Heart right ventricle (tissue), 16 donors: ENCODE measurements around the gene SIK2. TPM values are rescaled to one million over a fixed set of nuclear protein-coding genes. Genes with fewer than 3 reads are reported as not detected.

Experiments used
- ATAC-seq, 8 donors: fragments of 200-7000 bp; cut with Tn5 transposase; one replicate each; pipeline ENCODE4 v1.9.1; 2020; ENCODE audit warnings: mild to moderate bottlenecking in 8 of 8, moderate library complexity in 8 of 8, moderate number of reproducible peaks in 1 of 8
- DNase-seq, 2 donors: peaks; one replicate each; pipeline ENCODE4 v3.0.0-alpha.2; 2020
- H3K27ac ChIP-seq, 10 donors: fragments of 200-600 bp; sonication (generic) in 2 of 10; one replicate each; pipeline versions ENCODE4 v1.5.0 to v1.8.0; 2020 to 2022; ENCODE audit warnings: mild to moderate bottlenecking in 3 of 10
- H3K27me3 ChIP-seq, 7 donors: fragments of 200-600 bp; one replicate each; pipeline ENCODE4 v1.8.0; 2021 to 2022; ENCODE audit warnings: mild to moderate bottlenecking in 2 of 7
- H3K36me3 ChIP-seq, 9 donors: fragments of 200-600 bp; sonication (generic) in 1 of 9; one replicate each; pipeline versions ENCODE4 v1.5.0 to v1.8.0; 2020 to 2022; ENCODE audit warnings: mild to moderate bottlenecking in 2 of 9
- H3K4me1 ChIP-seq, 9 donors: fragments of 200-600 bp; sonication (generic) in 1 of 9; one replicate each; pipeline versions ENCODE4 v1.5.0 to v1.8.0; 2020 to 2022; ENCODE audit warnings: mild to moderate bottlenecking in 4 of 9
- H3K4me3 ChIP-seq, 10 donors: fragments of 200-600 bp; sonication (generic) in 2 of 10; one replicate each; pipeline versions ENCODE4 v1.5.0 to v1.8.0; 2020 to 2022; ENCODE audit warnings: mild to moderate bottlenecking in 7 of 10, moderate library complexity in 2 of 10
- H3K9me3 ChIP-seq, 11 donors: fragments of 200-600 bp in 10 of 11; sonication (generic) in 2 of 11; one replicate each; pipeline versions ENCODE4 v1.5.0 to v1.8.0; 2013 to 2022; ENCODE audit warnings: mild to moderate bottlenecking in 2 of 11, control low read depth in 1 of 11, moderate library complexity in 1 of 11
- WGBS, 2 donors: extraction: QIAGEN DNeasy Blood & Tissue Kit; methylation state at CpG; one replicate each; pipeline ENCODE4 v1.1.7; 2013; ENCODE audit warnings: inconsistent platforms in 1 of 2; 5-methylcytosine and 5-hydroxymethylcytosine counted together
- intact Hi-C, 10 donors: fragments of 100-400 bp; cut with DNase I; formaldehyde crosslinking; loops; one replicate each; pipeline versions ENCODE4 v1.11.1 to v1.14.2; 2022
- polyA plus RNA-seq, 2 donors: library from polyadenylated mRNA; stranded (reverse); fragments of 200-250 nt; gene quantifications; one replicate each; pipeline ENCODE4 v1.2.3, GENCODE V29; 2013
- total RNA-seq, 10 donors: library from RNA; stranded (reverse); fragmentation: NEBNext Ultra II Directional in 3 of 10; extraction: Animal tissue kit (Norgen Biotek cat#: 25700) in 3 of 10; gene quantifications; one replicate each; pipeline versions ENCODE4 v1.2.1 to v1.2.4, GENCODE V29; 2021 to 2023
- TF ChIP-seq, protein P1 (sequence below), 9 donors: fragments of 200-600 bp; sonication (generic) in 2 of 9; IDR thresholded peaks; one replicate each; pipeline versions ENCODE4 v1.5.0 to v1.8.0; 2021 to 2022; ENCODE audit warnings: antibody characterized with exemption in 9 of 9, mild to moderate bottlenecking in 5 of 9, moderate library complexity in 1 of 9
- donor health status: Arrhythmogenic right ventricular cardiomyopathy.
- donor health status: ischemic (EF 13 %, LVEDD 7.1; RV severe dilation, severe dysfunction).
- donor health status: healthy with polysubstance abuse.
- donor health status: DM: no; HTN: yes; CAD: no.
- donor health status: DM: no; HTN: no; CAD: no.
- donor health status: ischemic (EF 25% LVEDD 6.9; RV normal size, moderate dysfunction).
- donor health status: ischemic (EF 25% LVEDD 5.7; RV mildly dilated, moderate dysfunction).
- donor health status: healthy.
- donor health status: DM: yes; HTN: yes; CAD: no.
- donor health status: Ischemic cardiomyopathy.
- donor health status: ischemic (EF 35%, LVEDD 5.7; RV mildly dilated, moderate dysfunction).
- donor health status: nonischemic (EF 11% LVEDD 7.7; RV severe dilation, severe dysfunction).
- donor health status: DM: yes; HTN: yes; CAD: no.
- donor health status: PGD.
- donor health status: ischemic (EF 29% LVEDD 5.4; RV normal size, mild dysfunction).
- donor health status: nonischemic (EF 23%, LVEDD 6.1; RV moderate dilation, normal function).

SIK2 gene
- total and polyA plus RNA-seq, 12 donors, result 4.1 to 41.6 (median 28.8) TPM

- Histone ChIP-seq H3K4me1 (peaks cover 0 to 22% (median 11%) of the 10 kb centered on the region in 9 donors), H3K27me3 (no peaks in the 10 kb centered on the region), H3K27ac (no peak overlapping the region), H3K36me3 (peaks cover 0 to 48% (median 9%) of the 10 kb centered on the region in 9 donors), H3K9me3 (no peaks in the 10 kb centered on the region), H3K4me3 (no peak overlapping the region)
- DNase-seq (no peak), ATAC-seq (no peak)
- intact Hi-C loops, result no loop called here
- WGBS, 2 donors, result 95 to 100% methylated on average over 1 of the region's 1 CpG
- TF ChIP-seq, protein P1, sequence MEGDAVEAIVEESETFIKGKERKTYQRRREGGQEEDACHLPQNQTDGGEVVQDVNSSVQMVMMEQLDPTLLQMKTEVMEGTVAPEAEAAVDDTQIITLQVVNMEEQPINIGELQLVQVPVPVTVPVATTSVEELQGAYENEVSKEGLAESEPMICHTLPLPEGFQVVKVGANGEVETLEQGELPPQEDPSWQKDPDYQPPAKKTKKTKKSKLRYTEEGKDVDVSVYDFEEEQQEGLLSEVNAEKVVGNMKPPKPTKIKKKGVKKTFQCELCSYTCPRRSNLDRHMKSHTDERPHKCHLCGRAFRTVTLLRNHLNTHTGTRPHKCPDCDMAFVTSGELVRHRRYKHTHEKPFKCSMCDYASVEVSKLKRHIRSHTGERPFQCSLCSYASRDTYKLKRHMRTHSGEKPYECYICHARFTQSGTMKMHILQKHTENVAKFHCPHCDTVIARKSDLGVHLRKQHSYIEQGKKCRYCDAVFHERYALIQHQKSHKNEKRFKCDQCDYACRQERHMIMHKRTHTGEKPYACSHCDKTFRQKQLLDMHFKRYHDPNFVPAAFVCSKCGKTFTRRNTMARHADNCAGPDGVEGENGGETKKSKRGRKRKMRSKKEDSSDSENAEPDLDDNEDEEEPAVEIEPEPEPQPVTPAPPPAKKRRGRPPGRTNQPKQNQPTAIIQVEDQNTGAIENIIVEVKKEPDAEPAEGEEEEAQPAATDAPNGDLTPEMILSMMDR (IDR thresholded peaks at IDR 0.05), result no peak
Observed at GRCh38 chr11:111672949-111673348, 70.7 kb downstream of the SIK2 start.

DNA sequence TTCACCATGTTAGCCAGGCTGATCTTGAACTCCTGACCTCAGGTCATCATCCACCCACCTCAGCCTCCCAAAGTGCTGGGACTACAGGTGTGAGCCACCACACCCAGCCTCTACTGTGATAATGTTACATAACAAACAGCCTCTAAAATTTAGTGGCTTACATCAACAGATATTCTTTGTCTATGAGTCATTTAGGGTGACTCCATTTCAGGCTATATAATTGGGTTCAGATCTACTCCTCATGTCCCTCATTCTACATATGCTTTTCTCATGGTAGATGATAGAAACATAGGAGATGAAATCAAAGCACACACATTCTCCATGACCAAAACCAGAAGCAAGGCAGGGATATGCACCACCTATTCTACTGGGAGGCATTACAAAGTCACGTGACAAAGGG is 72.7 kb downstream of the SIK2 start:
- intact Hi-C loops, result no loop called here
- peaks cover 0 to 31% (median 11%) of the 10 kb centered on the region in 9 donors for H3K4me1 ChIP-seq
- ATAC-seq (no peak), DNase-seq (no peak)
- no peaks in the 10 kb centered on the region for H3K27me3 ChIP-seq
- no peak overlapping the region for H3K4me3 ChIP-seq
- peaks cover 0 to 51% (median 9%) of the 10 kb centered on the region in 9 donors for H3K36me3 ChIP-seq
- 97 to 100% methylated on average over 1 of the region's 1 CpG for WGBS, 2 donors
- TF ChIP-seq, protein P1 (IDR thresholded peaks at IDR 0.05), result no peak
- H3K27ac ChIP-seq, result peak overlapping the region in 1 of 10 donors; percentile 1
- H3K9me3 ChIP-seq, result no peaks in the 10 kb centered on the region

- H3K4me3 ChIP-seq, result no peak overlapping the region
- no peaks in the 10 kb centered on the region for H3K9me3 ChIP-seq
- H3K27me3 ChIP-seq, result no peaks in the 10 kb centered on the region
- H3K27ac ChIP-seq, result peak overlapping the region in 5 of 10 donors; percentile 30 to 66 (median 59)
- DNase-seq, result no peak
- peaks cover 0 to 31% (median 11%) of the 10 kb centered on the region in 9 donors for H3K4me1 ChIP-seq
- intact Hi-C loops, result no loop called here
- 98 to 100% methylated on average over 2 of the region's 2 CpGs for WGBS, 2 donors
- H3K36me3 ChIP-seq, result peaks cover 0 to 51% (median 9%) of the 10 kb centered on the region in 9 donors
- no peak for ATAC-seq
- TF ChIP-seq, protein P1 (IDR thresholded peaks at IDR 0.05), result no peak
Observed at GRCh38 chr11:111675891-111676290, 73.6 kb downstream of the SIK2 start.

- Histone ChIP-seq H3K4me3 (no peak overlapping the region), H3K36me3 (peaks cover 0 to 40% (median 2%) of the 10 kb centered on the region in 9 donors), H3K9me3 (no peaks in the 10 kb centered on the region), H3K27me3 (no peaks in the 10 kb centered on the region), H3K4me1 (peaks cover 0 to 31% (median 11%) of the 10 kb centered on the region in 9 donors), H3K27ac (peak overlapping the region in 6 of 10 donors; percentile 43 to 66 (median 54))
- TF ChIP-seq, protein P1 (IDR thresholded peaks at IDR 0.05), result no peak
- DNase-seq, result no peak
- 80 to 83% methylated on average over 4 of the region's 4 CpGs for WGBS, 2 donors
- intact Hi-C loops, result no loop called here
- peak in 7 of 8 donors; percentile 46 to 90 (median 78) for ATAC-seq
Observed at GRCh38 chr11:111676878-111677585, 74.8 kb downstream of the SIK2 start.
